CD4-positive, alpha-beta T cell treated with Interleukin-4 for 4 hours (primary cell): ENCODE results near the gene CCL3.
"Not testable (repeated sequence)": the region's sequence is repeated elsewhere in the genome, so short reads cannot be mapped to it uniquely, and the experiment has no call there.

Source experiments
- DNase-seq: peaks from one replicate; pipeline ENCODE4 v3.0.0-alpha.2; 2020

CCL3 gene

DNA sequence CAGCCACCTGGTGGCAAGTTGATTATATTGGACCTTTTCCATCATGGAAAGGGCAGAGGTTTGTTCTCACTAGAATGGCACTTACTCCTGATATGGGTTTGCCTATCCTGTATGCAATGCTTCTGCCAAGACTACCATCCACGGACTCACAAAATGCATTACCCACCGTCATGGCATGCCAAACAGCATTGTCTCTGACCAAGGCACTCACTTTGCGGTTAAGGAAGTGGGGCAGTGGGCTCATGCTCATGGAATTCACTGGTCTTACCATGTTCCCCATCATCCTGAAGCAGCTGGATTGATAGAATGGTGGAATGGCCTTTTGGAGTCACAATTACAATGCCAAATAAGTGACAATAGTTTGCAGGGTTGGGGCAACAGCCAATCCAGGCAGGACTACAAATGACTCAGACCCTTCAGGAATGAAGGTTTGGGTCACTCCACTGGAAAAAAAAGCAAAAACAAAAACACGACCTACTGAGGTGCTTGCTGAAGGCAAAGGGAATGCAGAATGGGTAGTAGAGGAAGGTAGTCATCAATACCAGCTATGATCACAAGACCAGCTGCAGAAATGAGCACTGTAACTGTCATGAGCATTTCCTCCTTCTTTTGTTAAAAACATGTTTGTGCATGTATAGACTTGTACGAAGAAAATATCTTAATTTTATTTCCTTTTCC lies 25.2 kb upstream of the CCL3 start:
- not testable (repeated sequence) for DNase-seq

DNA sequence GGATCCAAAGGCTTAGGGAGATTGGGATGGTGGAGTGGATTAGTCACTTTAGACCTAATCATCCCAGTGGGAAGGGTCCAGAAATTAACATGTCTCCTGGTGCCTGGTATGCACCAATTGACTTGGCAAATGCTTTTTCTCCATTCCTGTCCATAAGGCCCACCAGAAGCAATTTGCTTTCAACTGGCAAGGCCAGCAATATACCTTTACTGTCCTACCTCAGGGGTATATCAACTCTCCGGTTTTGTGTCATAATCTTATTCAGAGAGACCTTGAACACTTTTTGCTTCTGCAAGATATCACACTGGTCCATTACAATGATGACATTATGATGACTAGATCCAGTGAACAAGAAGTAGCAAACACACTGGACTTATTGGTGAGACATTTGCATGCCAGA lies 23.2 kb upstream of the CCL3 start:
- DNase-seq: not testable (repeated sequence)

DNA sequence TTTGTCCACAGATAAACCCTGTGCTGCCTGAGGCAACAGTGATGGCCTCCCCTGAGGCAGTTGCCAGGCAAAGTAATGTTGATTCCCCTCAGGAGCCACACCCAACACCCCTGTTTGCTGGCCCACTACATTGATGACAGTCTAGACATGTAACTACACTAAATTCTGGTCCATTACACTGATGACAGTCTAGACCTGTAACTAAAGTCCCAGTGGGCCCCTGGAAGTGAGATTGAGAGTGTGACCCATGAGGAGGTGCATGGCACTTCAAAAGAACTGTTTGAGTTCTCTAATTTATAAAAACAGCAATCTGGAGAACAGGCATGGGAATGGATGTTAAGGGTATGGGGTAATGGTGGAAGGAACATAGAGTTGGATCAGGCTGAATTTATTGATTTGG lies 22.6 kb upstream of the CCL3 start:
- no peak for DNase-seq

DNA sequence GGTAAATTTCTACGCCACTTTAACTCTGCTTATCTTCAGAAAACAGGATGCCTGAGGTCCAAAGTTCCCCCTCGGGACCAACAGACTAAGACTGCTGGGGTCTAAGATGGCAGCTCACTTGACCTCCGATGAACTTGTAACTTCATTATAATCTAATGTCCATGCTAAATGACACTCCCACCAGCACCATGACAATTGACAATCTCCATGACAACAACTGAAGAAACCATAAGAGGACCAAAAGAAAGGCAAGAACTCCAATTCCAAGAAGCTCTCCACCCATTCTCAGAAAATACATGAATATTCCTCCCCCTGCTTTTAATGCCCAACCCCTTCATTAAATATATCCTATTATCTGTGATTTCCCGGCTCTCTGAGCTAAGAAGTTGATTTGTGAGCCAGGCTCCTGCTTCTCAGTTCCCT lies 21.1 kb upstream of the CCL3 start:
- DNase-seq: no peak

DNA sequence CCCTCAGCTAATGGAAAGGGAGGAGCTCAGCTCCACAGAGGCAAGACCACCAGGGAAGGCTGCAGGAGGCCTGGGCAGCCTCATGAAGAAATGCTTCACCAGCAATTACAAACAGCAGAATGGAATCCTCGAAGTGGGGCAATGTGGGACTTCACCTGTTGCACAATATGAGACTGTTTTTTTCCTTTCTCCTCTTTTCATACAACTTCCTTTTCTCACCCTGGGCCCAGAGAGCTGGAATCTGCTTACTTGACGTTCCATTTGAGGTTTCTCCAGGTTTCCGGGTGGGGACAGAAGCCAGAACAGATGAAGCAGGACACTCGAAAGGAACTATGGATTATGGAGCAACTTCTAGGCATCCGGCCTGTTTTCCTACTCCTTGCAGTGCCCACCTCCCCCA lies 18.3 kb upstream of the CCL3 start:
- DNase-seq: not testable (repeated sequence)

DNA sequence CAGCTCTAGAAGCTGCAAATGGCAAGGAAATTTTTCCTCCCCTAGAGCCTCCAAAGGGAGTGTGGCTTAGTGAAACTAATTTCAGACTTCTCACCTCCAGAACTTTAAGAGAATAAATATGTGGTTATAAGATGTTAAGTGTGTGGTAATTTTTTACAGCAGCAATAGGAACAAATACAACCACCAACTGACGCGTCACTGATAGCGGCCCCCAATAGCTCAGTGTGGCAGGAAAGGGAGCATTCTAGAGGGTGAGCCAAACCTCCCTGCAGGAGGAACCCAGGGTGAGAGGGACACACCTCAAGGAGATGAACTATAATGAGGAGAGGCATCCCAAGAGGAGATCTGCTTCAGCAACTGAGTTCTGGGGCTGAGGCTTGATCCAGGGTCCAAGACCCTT lies 17.7 kb upstream of the CCL3 start:
- peak; percentile 37 for DNase-seq

DNA sequence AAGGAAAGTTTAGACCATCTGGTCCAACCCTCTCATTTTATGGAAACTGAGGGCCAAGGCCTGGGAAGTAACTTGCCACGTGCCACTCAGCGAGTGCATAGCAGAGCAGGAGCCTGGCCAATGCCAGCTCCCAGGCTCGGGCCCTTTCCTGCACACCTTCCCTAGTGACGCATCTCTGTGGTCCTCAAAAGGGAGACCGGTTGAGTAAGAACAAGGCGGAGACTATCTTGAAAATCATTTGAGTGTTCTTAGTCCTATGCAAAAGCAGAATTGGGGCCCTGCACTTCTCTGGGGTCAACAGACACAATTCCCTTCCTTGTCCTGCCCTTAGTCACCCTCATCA lies 16.5 kb upstream of the CCL3 start:
- no peak for DNase-seq

DNA sequence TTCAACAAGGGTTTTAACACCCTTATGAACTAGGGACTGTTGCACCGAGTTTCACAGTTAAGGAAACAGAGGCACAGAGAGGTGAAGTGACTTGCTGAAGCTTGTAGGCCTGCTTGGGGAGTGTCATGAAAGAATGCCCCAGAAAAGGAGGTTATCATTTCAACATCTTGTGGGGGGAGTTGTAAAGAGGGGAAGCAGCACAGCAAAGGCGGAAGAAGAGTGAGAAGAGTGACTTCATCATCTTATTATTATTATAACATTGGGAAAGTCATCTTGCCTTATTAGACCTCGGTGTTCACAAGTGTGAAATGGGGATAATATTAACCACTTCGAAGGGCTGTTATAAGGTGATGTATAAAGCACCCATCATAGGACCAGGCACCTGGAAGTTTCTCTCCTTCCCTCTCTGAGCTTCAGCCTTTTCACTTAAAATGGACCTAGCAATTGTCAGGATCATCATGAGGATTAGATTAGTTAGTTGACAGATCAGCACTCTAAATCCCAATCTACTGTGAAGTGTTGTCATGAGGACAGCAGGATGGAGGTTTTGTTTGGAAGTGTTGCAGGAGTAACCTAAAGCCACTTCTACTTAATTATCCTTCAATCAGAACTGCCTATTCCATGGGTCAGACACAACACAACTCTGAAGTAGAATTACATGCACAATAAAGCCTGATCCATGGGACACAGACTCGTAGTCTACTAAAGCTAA lies 16.0 kb upstream of the CCL3 start:
- peak; percentile 41 for DNase-seq

DNA sequence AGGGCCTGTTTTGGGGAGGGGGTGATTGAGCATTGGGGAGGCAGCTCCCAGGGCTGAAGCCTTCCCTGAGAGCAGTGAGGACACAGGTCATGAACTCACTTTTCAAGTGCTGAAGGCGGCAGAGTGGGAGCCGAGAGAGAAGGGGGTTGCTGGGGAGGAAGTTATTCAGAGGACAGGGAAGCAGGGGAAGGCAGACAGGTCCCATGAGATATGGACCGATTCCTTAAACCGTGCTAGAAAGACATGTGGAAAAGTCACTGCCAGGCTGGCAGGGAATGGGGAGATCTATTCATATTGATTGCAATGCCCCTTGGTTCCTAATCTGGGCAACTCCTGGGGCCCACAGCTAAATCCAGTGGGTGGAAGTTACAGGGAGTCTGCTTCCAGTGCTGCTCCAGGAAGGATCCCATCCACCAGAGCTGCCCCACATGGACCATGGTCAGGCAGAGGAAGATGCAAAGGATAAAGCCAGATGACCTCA lies 14.8 kb upstream of the CCL3 start:
- DNase-seq: no peak

DNA sequence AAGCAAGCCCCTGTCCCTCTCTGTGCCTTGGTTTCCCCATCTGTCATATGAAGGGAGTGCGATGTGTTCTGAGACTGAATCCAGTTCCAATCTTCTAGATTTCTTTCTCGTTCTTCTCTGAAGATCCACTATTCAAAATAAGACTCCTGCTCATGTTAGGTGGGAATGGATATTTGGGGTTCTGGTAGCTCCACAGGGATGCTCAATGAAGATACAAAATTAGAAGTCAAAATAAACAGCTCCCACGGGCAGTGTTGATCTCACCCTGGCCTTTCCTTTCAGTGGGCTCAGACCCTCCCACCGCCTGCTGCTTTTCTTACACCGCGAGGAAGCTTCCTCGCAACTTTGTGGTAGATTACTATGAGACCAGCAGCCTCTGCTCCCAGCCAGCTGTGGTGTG lies 14.3 kb upstream of the CCL3 start:
- DNase-seq: not testable (repeated sequence)

DNA sequence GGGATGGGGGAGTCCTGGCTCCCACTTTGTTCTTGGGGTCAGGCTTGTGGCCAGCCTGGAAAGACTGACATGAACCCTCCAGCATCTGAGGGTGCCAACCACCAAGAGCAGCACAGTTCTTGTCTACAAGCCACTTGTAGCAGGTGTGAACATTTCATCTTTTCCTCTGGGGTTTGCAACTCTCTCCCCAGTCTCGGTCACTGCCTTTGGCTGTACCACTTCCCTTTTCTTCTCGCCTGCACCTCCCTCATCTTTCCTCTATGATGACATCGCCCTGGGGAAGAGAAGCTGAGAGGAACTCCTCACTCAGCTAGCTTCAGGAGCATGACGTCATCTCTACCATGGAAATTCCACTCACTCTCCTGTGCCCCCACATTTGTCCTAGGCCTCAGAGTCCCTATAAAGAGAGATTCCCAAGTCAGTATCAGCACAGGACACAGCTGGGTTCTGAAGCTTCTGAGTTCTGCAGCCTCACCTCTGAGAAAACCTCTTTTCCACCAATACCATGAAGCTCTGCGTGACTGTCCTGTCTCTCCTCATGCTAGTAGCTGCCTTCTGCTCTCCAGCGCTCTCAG lies 13.5 kb upstream of the CCL3 start, which contains the start of gene CCL4:
Gene CCL4, plus strand, starts transcription at position 427 of the 575 bp plus-strand sequence. Its CDS starts 79 bp downstream, at position 506.
- DNase-seq: peak; percentile 62

DNA sequence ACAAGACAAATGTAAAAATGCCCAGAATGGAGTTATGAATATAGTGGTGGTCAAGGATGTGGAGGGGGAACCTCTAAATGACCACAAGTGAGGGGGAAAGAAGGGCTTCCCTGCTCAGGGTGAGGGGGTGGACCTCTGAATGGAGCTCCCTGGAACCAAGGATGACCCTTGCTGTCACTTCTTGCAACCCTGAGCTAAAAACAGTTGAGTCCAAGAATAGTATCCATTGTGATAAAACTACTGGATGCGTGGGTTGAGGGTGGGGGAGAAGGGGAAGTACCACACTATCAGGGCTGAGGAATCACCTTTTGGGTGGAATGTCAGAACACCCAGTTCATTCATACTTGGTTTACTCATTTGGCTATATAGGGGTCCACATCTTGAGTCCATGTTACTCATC lies 9.1 kb upstream of the CCL3 start:
- not testable (repeated sequence) for DNase-seq

DNA sequence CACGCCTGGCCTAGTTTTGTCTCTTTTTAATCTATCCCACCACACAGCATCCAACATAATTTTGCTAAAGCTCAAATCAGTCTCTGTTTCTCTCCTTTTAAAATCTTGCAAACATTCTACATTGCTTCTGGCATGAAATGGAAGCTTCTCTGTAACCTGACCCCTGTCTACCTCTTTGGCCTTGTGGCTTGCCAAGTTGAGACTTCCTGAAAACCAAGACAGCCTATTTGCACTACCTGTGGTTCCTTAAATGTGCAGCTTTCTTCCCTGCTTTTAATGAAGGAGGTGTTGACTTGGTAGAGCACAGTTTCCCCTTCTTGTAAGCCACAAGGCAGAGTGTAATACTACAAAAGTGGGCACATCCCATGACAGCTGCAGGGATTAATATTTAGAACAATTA lies 6.0 kb upstream of the CCL3 start:
- DNase-seq: no peak

DNA sequence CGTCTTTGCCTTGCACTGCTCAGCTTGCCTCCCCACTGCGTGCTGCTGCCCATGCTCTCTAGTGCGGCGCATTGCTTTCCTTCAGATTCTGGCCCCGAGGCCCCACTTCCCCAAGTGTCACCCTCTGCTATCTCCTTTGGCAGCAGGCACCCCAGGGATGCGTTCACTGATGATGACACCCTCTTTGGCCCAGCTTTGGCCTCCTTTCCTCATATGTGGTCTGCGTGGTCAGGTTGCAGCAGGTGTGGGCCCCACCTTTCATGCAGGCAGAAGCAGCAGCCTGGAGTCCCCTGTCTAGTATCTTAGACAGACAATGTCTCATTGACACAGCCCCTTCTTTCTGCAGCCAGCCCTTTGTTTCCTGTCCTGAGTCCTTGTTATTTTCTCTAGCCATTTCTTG lies 4.8 kb upstream of the CCL3 start:
- no peak for DNase-seq

DNA sequence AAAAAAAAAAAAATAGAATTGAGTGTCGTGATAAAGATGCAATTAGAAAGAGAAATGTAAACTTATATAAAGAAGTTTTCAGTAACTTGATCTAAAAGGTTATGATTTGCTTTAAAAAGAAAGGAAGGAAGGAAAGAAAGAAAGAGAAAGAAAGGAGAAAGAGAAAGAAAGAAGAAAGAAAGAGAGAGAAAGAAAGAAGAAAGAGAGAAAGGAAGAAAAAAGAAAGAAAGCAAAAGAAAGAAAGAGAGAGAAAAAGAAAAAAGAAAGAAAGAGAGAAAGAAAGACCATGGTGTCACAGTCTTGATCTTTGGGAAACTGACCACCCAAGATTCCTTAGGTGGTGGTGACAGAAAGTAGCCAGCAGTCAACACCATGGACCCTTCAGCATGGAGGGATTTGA lies 4.3 kb upstream of the CCL3 start:
- no peak for DNase-seq

DNA sequence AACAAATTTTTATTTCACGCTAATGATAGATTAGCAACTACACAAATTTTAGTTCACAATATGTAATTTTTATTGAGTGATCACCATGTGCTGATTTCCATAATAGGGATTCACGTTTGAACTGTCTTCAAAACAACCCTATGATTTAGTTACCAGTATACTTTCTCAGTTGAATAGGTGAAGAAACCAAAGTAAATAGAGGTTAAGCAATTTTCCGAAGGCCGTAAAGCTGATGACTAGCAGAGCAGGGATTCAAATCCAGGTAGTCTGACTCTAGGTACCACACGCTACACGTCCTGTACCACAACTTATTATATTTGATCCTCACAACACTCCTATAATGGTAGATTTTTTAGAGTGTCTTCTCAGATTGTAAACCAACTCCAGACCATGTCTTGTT lies 2.8 kb upstream of the CCL3 start:
- DNase-seq: not testable (repeated sequence)

DNA sequence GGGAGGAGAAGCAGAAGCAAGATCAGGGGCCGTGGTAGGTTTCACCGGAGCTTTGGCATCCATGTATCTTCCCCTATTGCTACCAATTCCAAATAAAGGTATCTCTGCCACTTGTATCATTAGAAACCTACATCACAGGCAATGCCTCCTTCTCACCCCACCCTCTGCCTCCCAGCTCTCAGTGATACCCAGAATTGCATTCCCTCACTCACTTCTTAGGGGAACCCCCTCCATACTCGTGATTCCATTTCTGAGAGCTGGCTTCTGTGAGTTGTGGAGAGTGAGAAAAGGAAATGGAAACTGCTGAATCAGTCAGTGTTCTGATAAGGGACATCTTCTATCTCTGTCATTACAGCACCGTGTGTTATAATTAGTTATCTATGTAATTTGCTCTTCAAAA lies 2.3 kb upstream of the CCL3 start:
- DNase-seq: no peak

DNA sequence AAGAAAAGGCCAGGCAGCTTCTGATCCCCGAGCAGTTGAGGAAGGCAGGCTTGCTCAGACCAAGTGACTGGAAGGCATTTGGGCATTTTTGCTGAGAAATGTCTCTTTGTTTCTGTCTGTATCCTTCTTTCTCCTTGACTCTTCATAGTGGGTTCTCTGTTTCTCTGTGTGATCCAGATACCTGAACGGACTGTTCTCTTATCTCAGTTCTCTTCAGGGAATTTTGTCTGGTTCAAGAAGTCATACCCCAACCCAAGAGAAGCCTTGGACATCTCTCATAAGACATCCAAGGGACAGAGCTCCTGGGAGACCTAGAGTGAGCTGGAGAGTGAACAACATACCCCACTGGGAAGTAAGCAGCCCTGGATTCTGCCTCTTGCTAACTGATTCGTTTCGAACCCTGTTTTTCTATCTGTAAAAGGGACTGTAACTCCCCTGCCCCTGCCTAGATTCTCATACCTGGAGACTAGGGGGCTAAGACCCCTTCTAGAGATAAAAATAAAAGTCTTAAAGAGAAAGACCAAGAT lies 541 bp downstream of the CCL3 start:
- no peak for DNase-seq

DNA sequence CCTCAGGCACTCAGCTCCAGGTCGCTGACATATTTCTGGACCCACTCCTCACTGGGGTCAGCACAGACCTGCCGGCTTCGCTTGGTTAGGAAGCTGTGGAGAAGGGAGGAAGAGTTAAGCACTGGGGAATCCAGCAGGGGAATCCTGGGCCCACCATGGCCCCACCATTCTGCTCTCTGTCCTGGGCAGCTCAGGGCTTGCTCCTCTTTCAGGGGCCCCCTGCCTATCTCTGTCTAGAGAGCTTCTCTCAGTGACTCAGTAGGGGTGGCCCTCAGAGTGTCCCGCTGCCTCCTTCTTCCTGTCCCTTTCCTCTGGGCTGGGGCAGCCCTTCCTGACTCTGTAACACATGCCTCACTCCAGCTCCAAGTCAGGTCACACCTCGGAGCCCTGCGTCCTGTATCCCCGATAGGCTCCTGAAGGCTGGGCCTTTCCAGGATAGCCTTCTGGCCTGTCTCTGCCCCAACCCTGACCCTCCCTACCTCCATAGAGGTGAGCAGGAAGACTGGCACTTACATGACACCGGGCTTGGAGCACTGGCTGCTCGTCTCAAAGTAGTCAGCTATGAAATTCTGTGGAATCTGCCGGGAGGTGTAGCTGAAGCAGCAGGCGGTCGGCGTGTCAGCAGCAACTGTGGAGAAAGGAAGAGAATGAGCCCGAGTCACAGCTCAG lies 1.1 kb downstream of the CCL3 start:
- DNase-seq: no peak

DNA sequence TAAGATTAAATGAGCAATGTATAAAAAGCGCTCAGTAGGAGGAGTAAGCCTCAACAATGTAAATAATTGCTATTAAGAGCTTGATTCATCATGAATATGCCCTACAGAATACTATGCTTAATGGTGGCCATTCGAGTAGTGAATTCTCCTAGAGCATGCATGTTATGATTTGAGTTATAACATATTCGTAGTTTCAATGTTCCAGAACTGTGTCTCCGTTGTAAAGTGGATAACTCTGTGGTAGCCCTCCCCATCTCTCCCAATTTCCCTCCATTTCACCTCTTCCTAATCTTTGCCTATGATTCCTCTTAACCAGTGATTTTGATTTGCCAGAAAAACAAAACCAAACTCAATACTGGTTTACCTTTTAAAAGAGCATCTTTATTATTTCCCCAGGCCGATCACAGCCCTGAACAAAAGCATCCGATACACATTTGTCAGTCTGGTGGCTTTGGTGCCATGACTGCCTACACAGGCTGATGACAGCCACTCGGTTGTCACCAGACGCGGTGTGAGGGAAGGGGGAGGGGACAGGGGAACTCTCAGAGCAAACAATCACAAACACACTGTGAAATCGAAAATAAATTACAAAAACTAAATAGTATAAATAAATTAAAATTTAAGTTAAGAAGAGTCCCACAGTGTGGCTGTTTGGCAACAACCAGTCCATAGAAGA lies 1.9 kb downstream of the CCL3 start:
- peak; percentile 54 for DNase-seq

DNA sequence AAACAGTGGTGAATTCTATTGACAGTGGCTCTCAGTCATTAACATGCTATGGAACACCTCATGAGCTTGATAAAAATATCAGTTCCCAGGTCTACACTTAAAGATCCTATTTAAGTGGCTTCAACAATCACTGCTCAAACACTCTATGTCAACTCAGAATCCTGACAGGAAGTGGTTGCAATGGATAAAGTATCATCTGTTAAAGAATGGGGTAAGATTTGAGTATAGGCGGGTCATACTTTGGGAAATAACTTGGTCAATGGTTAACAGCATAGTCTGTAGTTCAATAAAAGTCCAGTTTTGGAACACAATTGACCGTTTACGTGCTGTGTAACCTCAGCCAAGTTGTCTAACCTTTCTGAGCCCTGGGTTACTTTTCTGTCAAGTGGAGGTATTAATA lies 2.5 kb downstream of the CCL3 start:
- DNase-seq: not testable (repeated sequence)

DNA sequence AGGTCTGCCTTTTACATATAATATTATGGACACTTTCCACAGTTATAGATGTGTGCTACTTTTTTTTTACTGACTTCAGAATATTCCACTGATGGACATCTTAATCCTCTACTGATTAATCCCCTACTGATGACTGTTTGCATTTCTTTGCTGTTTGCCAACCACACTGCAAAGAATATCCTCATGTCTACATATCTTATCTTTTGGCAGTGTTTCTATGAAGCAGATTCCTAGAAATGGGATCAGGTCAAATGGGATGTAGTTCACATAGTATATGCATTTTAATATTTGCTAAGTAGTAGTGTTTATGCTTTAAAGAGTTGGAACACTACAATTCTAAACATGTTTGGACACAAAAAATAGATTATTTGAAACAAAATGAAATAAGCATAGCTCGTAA lies 3.2 kb downstream of the CCL3 start:
- DNase-seq: no peak

DNA sequence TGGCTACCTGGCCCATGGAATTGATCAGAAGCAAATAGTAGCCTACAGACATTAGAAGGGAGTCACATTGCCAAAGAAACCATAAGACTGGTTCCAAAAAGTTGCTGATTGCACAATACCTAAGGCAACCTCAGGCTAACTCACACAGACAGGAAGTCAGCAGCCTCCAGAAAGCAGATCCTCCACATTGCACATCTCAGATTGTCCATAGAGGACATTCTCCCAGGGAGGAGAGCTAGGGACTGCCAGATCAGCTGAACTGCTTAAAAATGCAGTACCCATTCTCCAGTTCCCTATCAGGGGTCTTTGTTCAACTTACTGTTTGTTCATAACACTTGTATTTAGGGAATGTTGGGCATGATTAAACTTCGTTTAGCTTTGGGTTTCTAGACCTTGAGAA lies 4.2 kb downstream of the CCL3 start:
- no peak for DNase-seq
